Measurements from ENCODE around the gene PRIMA1. TPM values are rescaled to one million over a fixed set of nuclear protein-coding genes. Genes with fewer than 3 reads are reported as not detected.

The PRIMA1 gene
- total and polyA plus RNA-seq, 10 of the 15 experiments (the other 5 are each of a cell fraction or from before 2014, with no cell fraction given): not detected

- Histone ChIP-seq H2AFZ (ENCODE audit: control insufficient read depth, low read depth, low read length) (no peak overlapping the region), H3K9ac (ENCODE audit: control insufficient read depth, insufficient read depth, low read length) (no peak overlapping the region), H3K36me3 (ENCODE audit: control insufficient read depth in 2 of 2, insufficient read depth in 2 of 2, low read length in 1 of 2) (no peaks in the 10 kb centered on the region), H3K9me3 (replicated peaks; ENCODE audit: control insufficient read depth, insufficient read depth, low read length) (no peaks in the 10 kb centered on the region), H3K27me3 (replicated peaks in 1 of 2; ENCODE audit: control insufficient read depth in 2 of 2, insufficient read depth in 2 of 2, low read length in 1 of 2) (peaks cover 0 to 2% of the 10 kb centered on the region in 2 experiments; a peak in 2 of 4 replicates), H4K20me1 (ENCODE audit: control insufficient read depth, insufficient read depth) (no peaks in the 10 kb centered on the region; the same call in 1 of the 2 replicates), H3K4me1 (ENCODE audit: control insufficient read depth, insufficient read depth, low read length) (no peaks in the 10 kb centered on the region), H3K4me3 (no peak overlapping the region), H3K27ac (ENCODE audit: control insufficient read depth, insufficient read depth) (no peak overlapping the region), H3K79me2 (ENCODE audit: control insufficient read depth, insufficient read depth, low read length) (no peaks in the 10 kb centered on the region), H3K4me2 (ENCODE audit: control insufficient read depth, insufficient read depth) (no peak overlapping the region)
- intact Hi-C loops (cut with micrococcal nuclease; ENCODE audit: unreplicated experiment): no loop called here
- FAIRE-seq (no peak), ATAC-seq (no peak), DNase-seq (ENCODE audit: low read depth, low spot score) (no peak)
- no TSS peak for BruUV-seq (replicated peaks)
- 13% methylated on average over 9 of the region's 9 CpGs for WGBS (ENCODE audit: insufficient coverage, insufficient replicate concordance, low lambda C conversion rate, missing lambda C conversion rate)
- ChIA-PET SMC1A (ENCODE audit: uncharacterized antibody, unreplicated experiment) (no interaction called here), RAD21 (ENCODE audit: unreplicated experiment) (no interaction called here), POLR2A (no interaction called here), CTCF (no interaction called here)
- in situ Hi-C loops (cut with MboI): no loop called here
- TF ChIP-seq JUNB (IDR thresholded peaks at IDR 0.05) (no peak), ZNF622 (IDR thresholded peaks at IDR 0.05) (no peak), ZNF384 (IDR thresholded peaks at IDR 0.05; ENCODE audit: borderline replicate concordance, low read depth, low read length) (no peak), HDGF (IDR thresholded peaks at IDR 0.05) (no peak), NRF1 (conservative IDR thresholded peaks at IDR 0.05; ENCODE audit: low read depth, low read length) (no peak), POLR2AphosphoS2 (IDR thresholded peaks at IDR 0.05; ENCODE audit: low read depth, low read length) (no peak), BCL3 (IDR thresholded peaks at IDR 0.05; ENCODE audit: borderline replicate concordance, insufficient read depth, low read depth, low read length, poor library complexity, severe bottlenecking) (no peak), SPI1 (IDR thresholded peaks at IDR 0.05; ENCODE audit: borderline replicate concordance, insufficient read depth, low read depth, low read length) (no peak), MEF2B (IDR thresholded peaks at IDR 0.05; ENCODE audit: partially characterized antibody, poor library complexity, severe bottlenecking) (no peak)
- TF ChIP-seq, protein P1, sequence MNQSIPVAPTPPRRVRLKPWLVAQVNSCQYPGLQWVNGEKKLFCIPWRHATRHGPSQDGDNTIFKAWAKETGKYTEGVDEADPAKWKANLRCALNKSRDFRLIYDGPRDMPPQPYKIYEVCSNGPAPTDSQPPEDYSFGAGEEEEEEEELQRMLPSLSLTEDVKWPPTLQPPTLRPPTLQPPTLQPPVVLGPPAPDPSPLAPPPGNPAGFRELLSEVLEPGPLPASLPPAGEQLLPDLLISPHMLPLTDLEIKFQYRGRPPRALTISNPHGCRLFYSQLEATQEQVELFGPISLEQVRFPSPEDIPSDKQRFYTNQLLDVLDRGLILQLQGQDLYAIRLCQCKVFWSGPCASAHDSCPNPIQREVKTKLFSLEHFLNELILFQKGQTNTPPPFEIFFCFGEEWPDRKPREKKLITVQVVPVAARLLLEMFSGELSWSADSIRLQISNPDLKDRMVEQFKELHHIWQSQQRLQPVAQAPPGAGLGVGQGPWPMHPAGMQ (IDR thresholded peaks at IDR 0.05; ENCODE audit: borderline replicate concordance): no peak
These were observed 46.5 kb upstream of the PRIMA1 start for GRCh38 chr14:93834699-93835371.

Data from GM12878 (cell line).